HepG2 (cell line): ENCODE results near the gene CD4. TPM values are rescaled to one million over a fixed set of nuclear protein-coding genes. Genes with fewer than 3 reads are reported as not detected.

ENCODE experiments used
- ARNTL ChIP-seq: sonication (generic); formaldehyde crosslinking; IDR thresholded peaks from 2 replicates; pipeline ENCODE4 v1.4.0; 2020; ENCODE audit warnings: mild to moderate bottlenecking, missing genetic modification reagents
- ZFP82 ChIP-seq: sonication (generic); formaldehyde crosslinking; IDR thresholded peaks from 2 replicates; pipeline ENCODE4 v1.5.1; 2020; ENCODE audit warnings: mild to moderate bottlenecking, missing genetic modification reagents, borderline replicate concordance
- ZNF501 ChIP-seq: sonication (generic); formaldehyde crosslinking; IDR thresholded peaks from 2 replicates; pipeline ENCODE4 v1.5.1; 2020; ENCODE audit warnings: mild to moderate bottlenecking, moderate library complexity, missing genetic modification reagents
- ZNF530 ChIP-seq: sonication (generic); formaldehyde crosslinking; IDR thresholded peaks from 2 replicates; pipeline ENCODE4 v1.5.0; 2020; ENCODE audit warnings: low read depth, mild to moderate bottlenecking, missing genetic modification reagents
- polyA plus RNA-seq, 8 experiments: library from polyadenylated mRNA; depleted of rRNA in 3 of 8; stranded (reverse) in 7 of 8; unstranded in 1 of 8; fragments of >200 nt; fragmentation: Illumina TruSeq in 4 of 8; extraction: Trizol in 4 of 8; gene quantifications; 2 replicates each; pipeline versions ENCODE4 v1.2.1 to v1.2.3, GENCODE V29; 2011 to 2016; ENCODE audit warnings: low read depth in 4 of 8, missing spikeins in 1 of 8, mixed read lengths in 1 of 8; ENCODE audit not compliant: insufficient read depth in 1 of 8
- total RNA-seq, 5 experiments: library from RNA; depleted of rRNA; stranded (reverse); fragments of >200 nt; fragmentation: Illumina TruSeq; extraction: Trizol; gene quantifications; 2 replicates each; pipeline ENCODE4 v1.2.3, GENCODE V29; 2016; ENCODE audit warnings: low read depth in 1 of 5
- TF ChIP-seq, protein P1 (sequence below): IDR thresholded peaks from 2 replicates; pipeline ENCODE4 v1.6.1; 2016; ENCODE audit warnings: low read depth, missing genetic modification reagents, missing compliant biosample characterization
- TF ChIP-seq, protein P2 (sequence below): sonication (generic); formaldehyde crosslinking; IDR thresholded peaks from 2 replicates; pipeline ENCODE4 v1.4.0; 2020; ENCODE audit warnings: missing genetic modification reagents
- TF ChIP-seq, protein P3 (sequence below): IDR thresholded peaks from 2 replicates; pipeline ENCODE4 v1.6.1; 2012; ENCODE audit warnings: low read depth, low read length, improper control_type of control experiment
- TF ChIP-seq, protein P4 (sequence below): sonication (generic); formaldehyde crosslinking; IDR thresholded peaks from 2 replicates; pipeline ENCODE4 v1.4.0; 2020; ENCODE audit warnings: missing genetic modification reagents
- TF ChIP-seq, protein P5 (sequence below): sonication (generic); formaldehyde crosslinking; IDR thresholded peaks from 2 replicates; pipeline ENCODE4 v1.8.0; 2022; ENCODE audit warnings: mild to moderate bottlenecking, missing genetic modification reagents
- TF ChIP-seq, protein P6 (sequence below): sonication (generic); formaldehyde crosslinking; IDR thresholded peaks from 2 replicates; pipeline ENCODE4 v1.4.0; 2020; ENCODE audit warnings: missing genetic modification reagents, low read depth, mild to moderate bottlenecking, borderline replicate concordance

CD4 gene
- total and polyA plus RNA-seq, 2 of the 13 experiments (the other 11 are each of a cell fraction or from before 2014, with no cell fraction given): 0.07 to 0.95 TPM

DNA sequence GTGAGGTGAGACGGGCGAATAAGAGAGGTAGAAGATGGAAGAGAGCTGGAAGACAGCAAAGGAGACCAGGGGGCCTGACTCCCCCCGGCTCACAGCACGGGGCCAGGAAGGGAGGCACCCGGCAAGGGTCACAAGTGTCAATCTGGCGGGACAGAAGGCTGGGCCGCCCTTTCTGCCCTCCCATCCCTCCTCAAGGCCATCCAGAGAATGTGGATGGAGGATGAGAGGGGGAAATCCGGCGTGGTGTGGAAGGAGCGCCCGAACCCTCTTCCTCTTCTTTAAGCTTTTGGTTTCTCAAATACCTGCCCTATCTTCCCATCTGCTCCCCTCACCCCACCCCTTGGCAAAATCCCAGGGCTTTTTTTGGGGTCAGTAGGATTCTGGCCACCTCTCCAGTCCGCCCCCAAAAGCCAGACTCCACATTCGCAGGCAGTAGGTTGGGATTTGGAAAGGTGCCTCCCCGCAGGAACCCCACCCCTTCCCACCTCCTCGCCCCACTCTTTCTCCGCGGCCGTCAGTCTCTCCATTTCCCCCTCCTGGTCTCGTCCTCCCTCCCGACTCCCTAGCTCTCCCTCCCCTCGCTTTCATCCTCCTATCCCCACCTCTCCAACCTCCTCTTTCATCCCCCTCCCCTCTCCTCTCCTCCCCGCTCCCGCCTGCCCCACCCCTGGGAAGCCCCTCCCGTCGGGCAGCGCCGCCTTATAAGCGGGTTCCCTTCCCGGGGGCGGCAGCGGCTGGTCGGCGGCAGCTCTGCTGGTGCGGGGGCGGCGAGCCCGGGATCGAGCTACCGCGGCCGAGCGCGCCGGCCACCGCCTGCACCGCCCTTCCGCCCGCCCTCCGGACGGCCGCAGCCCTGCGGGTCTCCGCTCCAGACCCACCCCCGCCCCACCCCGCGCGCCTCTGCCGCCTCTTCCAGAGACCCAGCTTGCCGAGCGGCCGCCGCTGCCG is 23.4 kb upstream of the CD4 start, which contains the start of gene PTMS (continued):
- TF ChIP-seq, protein P1, sequence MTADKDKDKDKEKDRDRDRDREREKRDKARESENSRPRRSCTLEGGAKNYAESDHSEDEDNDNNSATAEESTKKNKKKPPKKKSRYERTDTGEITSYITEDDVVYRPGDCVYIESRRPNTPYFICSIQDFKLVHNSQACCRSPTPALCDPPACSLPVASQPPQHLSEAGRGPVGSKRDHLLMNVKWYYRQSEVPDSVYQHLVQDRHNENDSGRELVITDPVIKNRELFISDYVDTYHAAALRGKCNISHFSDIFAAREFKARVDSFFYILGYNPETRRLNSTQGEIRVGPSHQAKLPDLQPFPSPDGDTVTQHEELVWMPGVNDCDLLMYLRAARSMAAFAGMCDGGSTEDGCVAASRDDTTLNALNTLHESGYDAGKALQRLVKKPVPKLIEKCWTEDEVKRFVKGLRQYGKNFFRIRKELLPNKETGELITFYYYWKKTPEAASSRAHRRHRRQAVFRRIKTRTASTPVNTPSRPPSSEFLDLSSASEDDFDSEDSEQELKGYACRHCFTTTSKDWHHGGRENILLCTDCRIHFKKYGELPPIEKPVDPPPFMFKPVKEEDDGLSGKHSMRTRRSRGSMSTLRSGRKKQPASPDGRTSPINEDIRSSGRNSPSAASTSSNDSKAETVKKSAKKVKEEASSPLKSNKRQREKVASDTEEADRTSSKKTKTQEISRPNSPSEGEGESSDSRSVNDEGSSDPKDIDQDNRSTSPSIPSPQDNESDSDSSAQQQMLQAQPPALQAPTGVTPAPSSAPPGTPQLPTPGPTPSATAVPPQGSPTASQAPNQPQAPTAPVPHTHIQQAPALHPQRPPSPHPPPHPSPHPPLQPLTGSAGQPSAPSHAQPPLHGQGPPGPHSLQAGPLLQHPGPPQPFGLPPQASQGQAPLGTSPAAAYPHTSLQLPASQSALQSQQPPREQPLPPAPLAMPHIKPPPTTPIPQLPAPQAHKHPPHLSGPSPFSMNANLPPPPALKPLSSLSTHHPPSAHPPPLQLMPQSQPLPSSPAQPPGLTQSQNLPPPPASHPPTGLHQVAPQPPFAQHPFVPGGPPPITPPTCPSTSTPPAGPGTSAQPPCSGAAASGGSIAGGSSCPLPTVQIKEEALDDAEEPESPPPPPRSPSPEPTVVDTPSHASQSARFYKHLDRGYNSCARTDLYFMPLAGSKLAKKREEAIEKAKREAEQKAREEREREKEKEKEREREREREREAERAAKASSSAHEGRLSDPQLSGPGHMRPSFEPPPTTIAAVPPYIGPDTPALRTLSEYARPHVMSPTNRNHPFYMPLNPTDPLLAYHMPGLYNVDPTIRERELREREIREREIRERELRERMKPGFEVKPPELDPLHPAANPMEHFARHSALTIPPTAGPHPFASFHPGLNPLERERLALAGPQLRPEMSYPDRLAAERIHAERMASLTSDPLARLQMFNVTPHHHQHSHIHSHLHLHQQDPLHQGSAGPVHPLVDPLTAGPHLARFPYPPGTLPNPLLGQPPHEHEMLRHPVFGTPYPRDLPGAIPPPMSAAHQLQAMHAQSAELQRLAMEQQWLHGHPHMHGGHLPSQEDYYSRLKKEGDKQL (CRISPR knock-in tag): no peak
- no peak for TF ChIP-seq ZNF530 (CRISPR knock-in tag)
- no peak for TF ChIP-seq ARNTL (CRISPR knock-in tag)
- TF ChIP-seq, protein P2, sequence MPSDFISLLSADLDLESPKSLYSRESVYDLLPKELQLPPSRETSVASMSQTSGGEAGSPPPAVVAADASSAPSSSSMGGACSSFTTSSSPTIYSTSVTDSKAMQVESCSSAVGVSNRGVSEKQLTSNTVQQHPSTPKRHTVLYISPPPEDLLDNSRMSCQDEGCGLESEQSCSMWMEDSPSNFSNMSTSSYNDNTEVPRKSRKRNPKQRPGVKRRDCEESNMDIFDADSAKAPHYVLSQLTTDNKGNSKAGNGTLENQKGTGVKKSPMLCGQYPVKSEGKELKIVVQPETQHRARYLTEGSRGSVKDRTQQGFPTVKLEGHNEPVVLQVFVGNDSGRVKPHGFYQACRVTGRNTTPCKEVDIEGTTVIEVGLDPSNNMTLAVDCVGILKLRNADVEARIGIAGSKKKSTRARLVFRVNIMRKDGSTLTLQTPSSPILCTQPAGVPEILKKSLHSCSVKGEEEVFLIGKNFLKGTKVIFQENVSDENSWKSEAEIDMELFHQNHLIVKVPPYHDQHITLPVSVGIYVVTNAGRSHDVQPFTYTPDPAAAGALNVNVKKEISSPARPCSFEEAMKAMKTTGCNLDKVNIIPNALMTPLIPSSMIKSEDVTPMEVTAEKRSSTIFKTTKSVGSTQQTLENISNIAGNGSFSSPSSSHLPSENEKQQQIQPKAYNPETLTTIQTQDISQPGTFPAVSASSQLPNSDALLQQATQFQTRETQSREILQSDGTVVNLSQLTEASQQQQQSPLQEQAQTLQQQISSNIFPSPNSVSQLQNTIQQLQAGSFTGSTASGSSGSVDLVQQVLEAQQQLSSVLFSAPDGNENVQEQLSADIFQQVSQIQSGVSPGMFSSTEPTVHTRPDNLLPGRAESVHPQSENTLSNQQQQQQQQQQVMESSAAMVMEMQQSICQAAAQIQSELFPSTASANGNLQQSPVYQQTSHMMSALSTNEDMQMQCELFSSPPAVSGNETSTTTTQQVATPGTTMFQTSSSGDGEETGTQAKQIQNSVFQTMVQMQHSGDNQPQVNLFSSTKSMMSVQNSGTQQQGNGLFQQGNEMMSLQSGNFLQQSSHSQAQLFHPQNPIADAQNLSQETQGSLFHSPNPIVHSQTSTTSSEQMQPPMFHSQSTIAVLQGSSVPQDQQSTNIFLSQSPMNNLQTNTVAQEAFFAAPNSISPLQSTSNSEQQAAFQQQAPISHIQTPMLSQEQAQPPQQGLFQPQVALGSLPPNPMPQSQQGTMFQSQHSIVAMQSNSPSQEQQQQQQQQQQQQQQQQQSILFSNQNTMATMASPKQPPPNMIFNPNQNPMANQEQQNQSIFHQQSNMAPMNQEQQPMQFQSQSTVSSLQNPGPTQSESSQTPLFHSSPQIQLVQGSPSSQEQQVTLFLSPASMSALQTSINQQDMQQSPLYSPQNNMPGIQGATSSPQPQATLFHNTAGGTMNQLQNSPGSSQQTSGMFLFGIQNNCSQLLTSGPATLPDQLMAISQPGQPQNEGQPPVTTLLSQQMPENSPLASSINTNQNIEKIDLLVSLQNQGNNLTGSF: no peak
- TF ChIP-seq, protein P3, sequence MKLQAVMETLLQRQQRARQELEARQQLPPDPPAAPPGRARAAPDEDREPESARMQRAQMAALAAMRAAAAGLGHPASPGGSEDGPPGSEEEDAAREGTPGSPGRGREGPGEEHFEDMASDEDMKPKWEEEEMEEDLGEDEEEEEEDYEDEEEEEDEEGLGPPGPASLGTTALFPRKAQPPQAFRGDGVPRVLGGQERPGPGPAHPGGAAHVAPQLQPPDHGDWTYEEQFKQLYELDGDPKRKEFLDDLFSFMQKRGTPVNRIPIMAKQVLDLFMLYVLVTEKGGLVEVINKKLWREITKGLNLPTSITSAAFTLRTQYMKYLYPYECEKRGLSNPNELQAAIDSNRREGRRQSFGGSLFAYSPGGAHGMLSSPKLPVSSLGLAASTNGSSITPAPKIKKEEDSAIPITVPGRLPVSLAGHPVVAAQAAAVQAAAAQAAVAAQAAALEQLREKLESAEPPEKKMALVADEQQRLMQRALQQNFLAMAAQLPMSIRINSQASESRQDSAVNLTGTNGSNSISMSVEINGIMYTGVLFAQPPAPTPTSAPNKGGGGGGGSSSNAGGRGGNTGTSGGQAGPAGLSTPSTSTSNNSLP: no peak
- TF ChIP-seq, protein P4, sequence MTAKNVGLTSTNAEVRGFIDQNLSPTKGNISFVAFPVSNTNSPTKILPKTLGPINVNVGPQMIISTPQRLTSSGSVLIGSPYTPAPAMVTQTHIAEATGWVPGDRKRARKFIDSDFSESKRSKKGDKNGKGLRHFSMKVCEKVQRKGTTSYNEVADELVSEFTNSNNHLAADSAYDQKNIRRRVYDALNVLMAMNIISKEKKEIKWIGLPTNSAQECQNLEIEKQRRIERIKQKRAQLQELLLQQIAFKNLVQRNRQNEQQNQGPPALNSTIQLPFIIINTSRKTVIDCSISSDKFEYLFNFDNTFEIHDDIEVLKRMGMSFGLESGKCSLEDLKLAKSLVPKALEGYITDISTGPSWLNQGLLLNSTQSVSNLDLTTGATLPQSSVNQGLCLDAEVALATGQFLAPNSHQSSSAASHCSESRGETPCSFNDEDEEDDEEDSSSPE (CRISPR knock-in tag): 0 out of 2 replicates have a peak, but pooled peaks have one; percentile 19
- TF ChIP-seq, protein P5, sequence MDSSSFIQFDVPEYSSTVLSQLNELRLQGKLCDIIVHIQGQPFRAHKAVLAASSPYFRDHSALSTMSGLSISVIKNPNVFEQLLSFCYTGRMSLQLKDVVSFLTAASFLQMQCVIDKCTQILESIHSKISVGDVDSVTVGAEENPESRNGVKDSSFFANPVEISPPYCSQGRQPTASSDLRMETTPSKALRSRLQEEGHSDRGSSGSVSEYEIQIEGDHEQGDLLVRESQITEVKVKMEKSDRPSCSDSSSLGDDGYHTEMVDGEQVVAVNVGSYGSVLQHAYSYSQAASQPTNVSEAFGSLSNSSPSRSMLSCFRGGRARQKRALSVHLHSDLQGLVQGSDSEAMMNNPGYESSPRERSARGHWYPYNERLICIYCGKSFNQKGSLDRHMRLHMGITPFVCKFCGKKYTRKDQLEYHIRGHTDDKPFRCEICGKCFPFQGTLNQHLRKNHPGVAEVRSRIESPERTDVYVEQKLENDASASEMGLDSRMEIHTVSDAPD: no peak
- peak; percentile 75; the same call in 1 of the 2 replicates for TF ChIP-seq ZFP82 (CRISPR knock-in tag)
- 0 out of 2 replicates have a peak, but pooled peaks have one; percentile 20 for TF ChIP-seq ZNF501 (CRISPR knock-in tag)
- TF ChIP-seq, protein P6, sequence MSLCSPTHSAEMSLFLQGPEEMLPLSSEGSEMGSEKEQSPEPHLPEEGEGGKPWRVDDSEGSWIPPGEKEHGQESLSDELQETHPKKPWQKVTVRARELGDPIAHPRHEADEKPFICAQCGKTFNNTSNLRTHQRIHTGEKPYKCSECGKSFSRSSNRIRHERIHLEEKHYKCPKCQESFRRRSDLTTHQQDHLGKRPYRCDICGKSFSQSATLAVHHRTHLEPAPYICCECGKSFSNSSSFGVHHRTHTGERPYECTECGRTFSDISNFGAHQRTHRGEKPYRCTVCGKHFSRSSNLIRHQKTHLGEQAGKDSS (CRISPR knock-in tag): no peak
